Measurements from ENCODE around the gene PACRG.

GRCh38 chr6:162825597-162825996, 97.8 kb downstream of the PACRG start:
- TF ChIP-seq POLR2AphosphoS5 (IDR thresholded peaks at IDR 0.05; ENCODE audit: low read depth, low read length): no peak
- no peak for TF ChIP-seq CTCF (IDR thresholded peaks at IDR 0.05)
- TF ChIP-seq REST (IDR thresholded peaks at IDR 0.05; ENCODE audit: insufficient read depth in 1 of 2, low read depth in 2 of 2, low read length in 1 of 2): no peak
- TF ChIP-seq SIN3A (IDR thresholded peaks at IDR 0.05; ENCODE audit: borderline replicate concordance, insufficient read depth, low read depth, low read length): no peak
- TF ChIP-seq TCF7L2 (IDR thresholded peaks at IDR 0.05; ENCODE audit: low read depth, low read length): no peak
